Middle frontal gyrus (tissue), 1 donor: Measurements from ENCODE around the gene GLS.

Experiments
- DNase-seq: peaks from one replicate; pipeline ENCODE4 v3.0.0-alpha.2; 2015; ENCODE audit warnings: low spot score; ENCODE audit errors: extremely low spot score

The GLS gene

GRCh38 chr2:191012845-191013681 is 132.4 kb downstream of the GLS start:
- DNase-seq, result no peak

- no peak for DNase-seq
Measured at GRCh38 chr2:191013682-191013931, 133.0 kb downstream of the GLS start.

GRCh38 chr2:191013932-191014652 is 133.5 kb downstream of the GLS start, which contains the start of gene STAT1:
Gene STAT1, minus strand, starts transcription at chr2:191014171. Its CDS starts 4,168 bp downstream, at chr2:191010003.
- DNase-seq, result peak; percentile 84

- no peak for DNase-seq
Measured at GRCh38 chr2:191014653-191015020, 134.0 kb downstream of the GLS start.
